ENCODE results near the gene MYLK3.
"Not testable (repeated sequence)": the region's sequence is repeated elsewhere in the genome, so short reads cannot be mapped to it uniquely, and the experiment has no call there.

MYLK3 gene

GRCh38 chr16:46688654-46689364 lies 59.3 kb downstream of the MYLK3 start, which contains the start of gene VPS35:
TSS of gene VPS35 (minus strand) at chr16:46689178. CDS start at chr16:46689133, 45 bp downstream.
- peak in 1 of 2 donors; percentile 99 for DNase-seq

GRCh38 chr16:46688101-46688653 lies 60.0 kb downstream of the MYLK3 start:
- peak in 1 of 2 donors; percentile 29 for DNase-seq

- DNase-seq, result no peak
Measured at GRCh38 chr16:46687486-46687885, 60.7 kb downstream of the MYLK3 start.

- DNase-seq, result no peak
Measured at GRCh38 chr16:46686815-46687473, 61.2 kb downstream of the MYLK3 start.

- not testable (repeated sequence) for DNase-seq
Measured at GRCh38 chr16:46681867-46682266, 66.3 kb downstream of the MYLK3 start.

GRCh38 chr16:46677943-46678342 lies 70.2 kb downstream of the MYLK3 start:
- not testable (repeated sequence) for DNase-seq

GRCh38 chr16:46673320-46674013 lies 74.7 kb downstream of the MYLK3 start:
- DNase-seq, result peak in 1 of 2 donors; percentile 33

- DNase-seq, result no peak
Measured at GRCh38 chr16:46662123-46662522, 86.0 kb downstream of the MYLK3 start.

GRCh38 chr16:46658925-46659324 lies 89.2 kb downstream of the MYLK3 start:
- DNase-seq, result peak; percentile 28 to 60
